ENCODE results near the gene CPNE2.

DNA sequence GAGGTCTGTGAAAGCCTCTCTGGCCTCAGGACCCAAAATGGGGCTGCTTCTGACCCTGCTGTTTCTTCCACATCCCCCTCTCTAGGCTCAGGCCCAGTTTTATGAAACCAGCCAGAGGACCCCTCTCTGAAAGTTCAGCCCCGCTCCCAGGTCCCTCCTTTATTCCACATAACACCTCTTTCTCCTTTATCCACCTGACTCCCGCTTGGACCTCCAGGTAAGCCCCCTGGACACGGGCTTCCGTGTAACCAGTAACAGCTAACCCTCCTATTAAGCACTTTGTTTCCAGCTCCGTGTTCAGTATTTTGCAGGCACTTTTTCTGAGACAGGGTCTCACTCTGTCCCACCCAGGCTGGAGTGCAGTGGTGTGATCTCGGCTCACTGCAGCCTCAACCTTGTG lies 56.1 kb downstream of the CPNE2 start:
- TF ChIP-seq POLR2A (IDR thresholded peaks at IDR 0.05) = no peak
- TF ChIP-seq, protein P1, sequence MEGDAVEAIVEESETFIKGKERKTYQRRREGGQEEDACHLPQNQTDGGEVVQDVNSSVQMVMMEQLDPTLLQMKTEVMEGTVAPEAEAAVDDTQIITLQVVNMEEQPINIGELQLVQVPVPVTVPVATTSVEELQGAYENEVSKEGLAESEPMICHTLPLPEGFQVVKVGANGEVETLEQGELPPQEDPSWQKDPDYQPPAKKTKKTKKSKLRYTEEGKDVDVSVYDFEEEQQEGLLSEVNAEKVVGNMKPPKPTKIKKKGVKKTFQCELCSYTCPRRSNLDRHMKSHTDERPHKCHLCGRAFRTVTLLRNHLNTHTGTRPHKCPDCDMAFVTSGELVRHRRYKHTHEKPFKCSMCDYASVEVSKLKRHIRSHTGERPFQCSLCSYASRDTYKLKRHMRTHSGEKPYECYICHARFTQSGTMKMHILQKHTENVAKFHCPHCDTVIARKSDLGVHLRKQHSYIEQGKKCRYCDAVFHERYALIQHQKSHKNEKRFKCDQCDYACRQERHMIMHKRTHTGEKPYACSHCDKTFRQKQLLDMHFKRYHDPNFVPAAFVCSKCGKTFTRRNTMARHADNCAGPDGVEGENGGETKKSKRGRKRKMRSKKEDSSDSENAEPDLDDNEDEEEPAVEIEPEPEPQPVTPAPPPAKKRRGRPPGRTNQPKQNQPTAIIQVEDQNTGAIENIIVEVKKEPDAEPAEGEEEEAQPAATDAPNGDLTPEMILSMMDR (IDR thresholded peaks at IDR 0.05) = no peak
